IMR-90 (cell line): ENCODE measurements around the gene MYOM1. TPM values are rescaled to one million over a fixed set of nuclear protein-coding genes. Genes with fewer than 3 reads are reported as not detected.

Experiments
- ATAC-seq: fragments of 200-7000 bp; cut with Tn5 transposase; 2 replicates; pipeline ENCODE4 v1.9.1; 2020; ENCODE audit warnings: low read depth, mild to moderate bottlenecking, moderate library complexity
- BruUV-seq: library from RNA; stranded (reverse); fragments of 400-500 nt; replicated peaks from 2 replicates; lab custom pipeline; 2021; lab: Mats Ljungman, UMichigan
- CTCF ChIA-PET: fragments of 300-600 bp; formaldehyde crosslinking; extraction: SDS; loops from one replicate; lab custom pipeline; 2021; ENCODE audit warnings: antibody characterized with exemption; lab: Yijun Ruan, JAX
- POLR2A ChIA-PET: fragments of 300-600 bp; sonication (Branson Sonifier 250); formaldehyde crosslinking; loops from one replicate; lab custom pipeline; 2022; ENCODE audit warnings: antibody characterized with exemption; ENCODE audit not compliant: unreplicated experiment; lab: Charles Lee
- DNase-seq: peaks from one replicate; pipeline ENCODE4 v3.0.0; 2013
- H2AFZ ChIP-seq: replicated peaks from 2 replicates; pipeline ENCODE3; 2013; ENCODE audit warnings: low read length, mild to moderate bottlenecking; ENCODE audit not compliant: poor library complexity
- H2AK5ac ChIP-seq: 2 replicates; pipeline ENCODE4 v1.6.1; 2013; ENCODE audit warnings: low read depth, low read length, inconsistent platforms
- H2AK9ac ChIP-seq: replicated peaks from 2 replicates; pipeline ENCODE3; 2013; ENCODE audit warnings: mild to moderate bottlenecking, low read depth, low read length, moderate library complexity; ENCODE audit not compliant: poor library complexity
- H2BK120ac ChIP-seq: 2 replicates; pipeline ENCODE4 v1.6.1; 2013; ENCODE audit warnings: low read depth, low read length, inconsistent platforms
- H2BK15ac ChIP-seq: 3 replicates; pipeline ENCODE4 v1.6.1; 2013; ENCODE audit warnings: low read depth, low read length, inconsistent platforms
- H2BK20ac ChIP-seq: 2 replicates; pipeline ENCODE4 v1.6.1; 2013; ENCODE audit warnings: low read depth, mild to moderate bottlenecking, inconsistent platforms, low read length, moderate library complexity
- H2BK5ac ChIP-seq: 2 replicates; pipeline ENCODE4 v1.6.1; 2013; ENCODE audit warnings: mild to moderate bottlenecking, low read depth, low read length, inconsistent platforms; ENCODE audit not compliant: poor library complexity, severe bottlenecking
- H3K14ac ChIP-seq: replicated peaks from 2 replicates; pipeline ENCODE4 v1.6.1; 2013; ENCODE audit warnings: low read depth, low read length, inconsistent platforms
- H3K18ac ChIP-seq: 2 replicates; pipeline ENCODE4 v1.6.1; 2013; ENCODE audit warnings: low read depth, low read length, control low read depth
- H3K23ac ChIP-seq: 2 replicates; pipeline ENCODE4 v1.6.1; 2013; ENCODE audit warnings: low read depth, low read length, inconsistent platforms
- H3K27ac ChIP-seq: 2 replicates; pipeline ENCODE4 v1.5.1; 2013; ENCODE audit warnings: mild to moderate bottlenecking, control low read depth, low read length; ENCODE audit not compliant: insufficient read depth
- H3K27me3 ChIP-seq: 2 replicates; pipeline ENCODE4 v1.6.1; 2013; ENCODE audit warnings: low read length; ENCODE audit not compliant: control insufficient read depth, insufficient read depth
- H3K36me3 ChIP-seq: 2 replicates; pipeline ENCODE4 v1.6.1; 2013; ENCODE audit warnings: low read length, mixed read lengths; ENCODE audit not compliant: control insufficient read depth, insufficient read depth
- H3K4ac ChIP-seq: 2 replicates; pipeline ENCODE4 v1.6.1; 2013; ENCODE audit warnings: low read depth, low read length, inconsistent platforms
- H3K4me1 ChIP-seq: 2 replicates; pipeline ENCODE4 v1.6.1; 2013; ENCODE audit warnings: low read length, mixed read lengths; ENCODE audit not compliant: control insufficient read depth, insufficient read depth
- H3K4me2 ChIP-seq: 2 replicates; pipeline ENCODE4 v1.6.1; 2013; ENCODE audit warnings: low read depth, mild to moderate bottlenecking, control low read depth, low read length, moderate library complexity
- H3K4me3 ChIP-seq: 2 replicates; pipeline ENCODE4 v1.5.1; 2013; ENCODE audit warnings: low read depth, mild to moderate bottlenecking, control low read depth, low read length, moderate library complexity; ENCODE audit not compliant: insufficient read depth
- H3K56ac ChIP-seq: 2 replicates; pipeline ENCODE4 v1.6.1; 2013; ENCODE audit warnings: low read length, inconsistent platforms; ENCODE audit not compliant: insufficient read depth; ENCODE audit errors: extremely low read depth
- H3K79me1 ChIP-seq, 2 experiments: 2 replicates each; pipeline ENCODE4 v1.6.1; 2013; ENCODE audit warnings: low read length in 2 of 2, inconsistent platforms in 1 of 2, low read depth in 1 of 2
- H3K9ac ChIP-seq: 2 replicates; pipeline ENCODE4 v1.6.1; 2013; ENCODE audit warnings: low read depth, low read length, control low read depth
- H3K9me1 ChIP-seq: 2 replicates; pipeline ENCODE4 v1.6.1; 2013; ENCODE audit warnings: low read length, inconsistent platforms; ENCODE audit not compliant: insufficient read depth
- H3K9me3 ChIP-seq: 2 replicates; pipeline ENCODE4 v1.6.1; 2013; ENCODE audit warnings: low read length; ENCODE audit not compliant: control insufficient read depth, insufficient read depth
- H4K20me1 ChIP-seq: 2 replicates; pipeline ENCODE4 v1.6.1; 2013; ENCODE audit warnings: low read length, inconsistent platforms; ENCODE audit not compliant: insufficient read depth
- H4K5ac ChIP-seq: 2 replicates; pipeline ENCODE4 v1.6.1; 2013; ENCODE audit warnings: mild to moderate bottlenecking, low read depth, low read length, control low read depth
- H4K8ac ChIP-seq, 2 experiments: 2 replicates each; pipeline ENCODE4 v1.6.1; 2013; ENCODE audit warnings: low read depth in 2 of 2, low read length in 2 of 2, control low read depth in 1 of 2, inconsistent platforms in 1 of 2
- H4K91ac ChIP-seq: 2 replicates; pipeline ENCODE4 v1.6.1; 2013; ENCODE audit warnings: low read depth, low read length, inconsistent platforms; ENCODE audit not compliant: insufficient read depth
- FOS ChIP-seq: fragments of 150-350 bp; IDR thresholded peaks from 2 replicates; pipeline ENCODE4 v1.6.1; 2016; ENCODE audit warnings: low read depth, low read length
- MXI1 ChIP-seq: IDR thresholded peaks from 2 replicates; pipeline ENCODE4 v1.6.1; 2012; ENCODE audit warnings: low read depth, mild to moderate bottlenecking, low read length, moderate library complexity, borderline replicate concordance
- RAD21 ChIP-seq: IDR thresholded peaks from 2 replicates; pipeline ENCODE4 v1.6.1; 2012; ENCODE audit warnings: low read length, improper control_type of control experiment
- USF2 ChIP-seq: fragments of 150-350 bp; IDR thresholded peaks from 2 replicates; pipeline ENCODE4 v1.6.1; 2017; ENCODE audit warnings: mild to moderate bottlenecking, antibody characterized with exemption, low read length, low read depth
- WGBS, 2 experiments: methylation state at CpG; one replicate each; pipeline versions ENCODE4 v1.1.5 to v1.1.7; 2013; ENCODE audit warnings: missing lambda C conversion rate in 2 of 2; ENCODE audit not compliant: insufficient read length in 1 of 2; ENCODE audit errors: extremely low coverage in 2 of 2; 5-methylcytosine and 5-hydroxymethylcytosine counted together
- dilution Hi-C: fragments of 300-500 bp; cut with HindIII; formaldehyde crosslinking; loops from one replicate; pipeline ENCODE4 v1.14.3; 2018; ENCODE audit warnings: low sequenced_read_pairs; ENCODE audit not compliant: unreplicated experiment
- in situ Hi-C: fragments of 300-500 bp; cut with MboI; formaldehyde crosslinking; loops from 3 replicates; pipeline ENCODE4 v1.14.3; 2019; ENCODE audit warnings: low sequenced_read_pairs, inconsistent platforms, mixed read lengths
- intact Hi-C: fragments of 100-400 bp; cut with micrococcal nuclease; formaldehyde crosslinking; loops from 2 replicates; pipeline ENCODE4 v1.10.0; 2022
- polyA plus RNA-seq, 3 experiments: library from polyadenylated mRNA; depleted of rRNA; stranded (reverse); fragments of >200 nt; gene quantifications; 2 replicates each; pipeline ENCODE4 v1.2.3, GENCODE V29; 2012; ENCODE audit warnings: low replicate concordance in 1 of 3
- total RNA-seq: library from RNA; depleted of rRNA; stranded (reverse); fragments of >200 nt; gene quantifications from 2 replicates; pipeline ENCODE4 v1.2.3, GENCODE V29; 2012

The MYOM1 gene
- total and polyA plus RNA-seq, 2 of the 4 experiments (the other 2 are of a cell fraction), result under 0.01 to 0.10 TPM

GRCh38 chr18:3262234-3263131 is 42.7 kb upstream of the MYOM1 start:
- peak overlapping the region; percentile 99 for H3K14ac ChIP-seq
- peak overlapping the region; percentile 98 for H2AK5ac ChIP-seq
- H2BK5ac ChIP-seq, result peak overlapping the region; percentile 100
- ATAC-seq (peak; percentile 30), DNase-seq (no peak)
- peak overlapping the region; percentile 63 for H4K91ac ChIP-seq
- no peaks in the 10 kb centered on the region for H3K27me3 ChIP-seq
- peak overlapping the region; percentile 87 for H3K4me3 ChIP-seq
- TF ChIP-seq USF2, result no peak
- no peak for TF ChIP-seq RAD21
- TF ChIP-seq MXI1, result peak; percentile 28; the same call in 1 of the 2 replicates
- no peak for TF ChIP-seq FOS
- WGBS, 2 experiments, result 2% methylated on average over 10 of the region's 69 CpGs; no CpG with 5 or more reads in 1 of the 2 experiments
- in situ Hi-C loops (no loop called here), dilution Hi-C loops (no loop called here), intact Hi-C loops (loop anchor here (5.0 kb wide), 2 partner anchors 190 to 340 kb away; partner anchors contain the start of gene TGIF1)
- peak overlapping the region; percentile 99 for H3K27ac ChIP-seq
- peak overlapping the region; percentile 83; the same call in 1 of the 2 replicates for H3K23ac ChIP-seq
- peak overlapping the region; percentile 78 to 100; a peak in 3 of 4 replicates for H4K8ac ChIP-seq
- H3K4me1 ChIP-seq, result peaks cover 12% of the 10 kb centered on the region
- H3K79me1 ChIP-seq, result peaks cover 19 to 60% of the 10 kb centered on the region in 2 experiments; a peak in 3 of 4 replicates
- H2AK9ac ChIP-seq, result peak overlapping the region; percentile 98
- no peak overlapping the region for H2BK20ac ChIP-seq
- H3K9me1 ChIP-seq, result peaks cover 17% of the 10 kb centered on the region
- CTCF ChIA-PET, result interaction anchor here (0.6 kb wide), 1 partner anchor 429 kb away, joined by 3 read pairs; no protein-coding TSS in a partner anchor
- H3K18ac ChIP-seq, result peak overlapping the region; percentile 78
- peak overlapping the region; percentile 86 for H3K4ac ChIP-seq
- POLR2A ChIA-PET, result interaction anchor here (0.5 to 0.7 kb wide), 3 partner anchors 213 to 510 kb away, joined by 3 to 6 read pairs (median 3); no protein-coding TSS in a partner anchor
- H3K4me2 ChIP-seq, result peak overlapping the region; percentile 98
- H2BK15ac ChIP-seq, result peak overlapping the region; percentile 28; the same call in 1 of the 3 replicates
- H4K5ac ChIP-seq, result peak overlapping the region; percentile 79; the same call in 1 of the 2 replicates
- peak overlapping the region; percentile 92 for H2AFZ ChIP-seq
- H3K9me3 ChIP-seq, result no peaks in the 10 kb centered on the region
- peak overlapping the region; percentile 88 for H3K56ac ChIP-seq
- BruUV-seq, result no TSS peak
- peak overlapping the region; percentile 17; the same call in 1 of the 2 replicates for H2BK120ac ChIP-seq
- H3K9ac ChIP-seq, result peak overlapping the region; percentile 99
- peaks cover 9% of the 10 kb centered on the region for H3K36me3 ChIP-seq
- H4K20me1 ChIP-seq, result peaks cover 49% of the 10 kb centered on the region
